K562 (cell line): ENCODE data around the gene ZNF358. TPM values are rescaled to one million over a fixed set of nuclear protein-coding genes. Genes with fewer than 3 reads are reported as not detected.

Experiments used
- ARID1B ChIP-seq: fragments of 450-650 bp; IDR thresholded peaks from 2 replicates; pipeline ENCODE4 v1.6.1; 2016; ENCODE audit warnings: antibody characterized with exemption, mild to moderate bottlenecking, inconsistent platforms
- CTBP1 ChIP-seq: fragments of 450-650 bp; IDR thresholded peaks from 2 replicates; pipeline ENCODE4 v1.6.1; 2016; ENCODE audit warnings: borderline replicate concordance
- CXXC5 ChIP-seq: fragments of 250-450 bp; sonication (Bioruptor Pico); IDR thresholded peaks from 2 replicates; pipeline ENCODE4 v1.8.0; 2022; ENCODE audit warnings: inconsistent platforms, mild to moderate bottlenecking, moderate library complexity
- EGR1 ChIP-seq: fragments of 450-650 bp; conservative IDR thresholded peaks from 2 replicates; pipeline ENCODE4 v1.6.1; 2017; ENCODE audit warnings: mild to moderate bottlenecking
- GATAD2A ChIP-seq: fragments of 450-650 bp; IDR thresholded peaks from 2 replicates; pipeline ENCODE4 v1.6.1; 2017
- HDGF ChIP-seq: fragments of 450-650 bp; IDR thresholded peaks from 2 replicates; pipeline ENCODE4 v1.6.1; 2016
- RBM25 ChIP-seq: fragments of 200-400 bp; formaldehyde crosslinking; IDR thresholded peaks from 2 replicates; pipeline ENCODE4 v1.6.1; 2018; ENCODE audit warnings: low read length, low read depth, moderate library complexity; ENCODE audit not compliant: severe bottlenecking
- SNAPC5 ChIP-seq: fragments of 250-450 bp; sonication (Bioruptor Pico); IDR thresholded peaks from 2 replicates; pipeline ENCODE4 v1.8.0; 2021; ENCODE audit warnings: moderate library complexity, mild to moderate bottlenecking, inconsistent platforms
- SRSF7 ChIP-seq: fragments of 200-400 bp; formaldehyde crosslinking; optimal IDR thresholded peaks from 2 replicates; pipeline ENCODE3; 2017; ENCODE audit warnings: mild to moderate bottlenecking, low read depth, low read length
- TCFL5 ChIP-seq: fragments of 250-450 bp; sonication (Bioruptor Pico); conservative IDR thresholded peaks from 2 replicates; pipeline ENCODE4 v1.6.1; 2021; ENCODE audit warnings: mild to moderate bottlenecking, moderate library complexity, matching md5 sums
- TFAM ChIP-seq: fragments of 250-450 bp; sonication (Bioruptor Pico); conservative IDR thresholded peaks from 2 replicates; pipeline ENCODE4 v1.5.0; 2021; ENCODE audit warnings: mild to moderate bottlenecking, moderate library complexity
- YY1 ChIP-seq, 3 experiments: IDR thresholded peaks; 2 replicates each; pipeline ENCODE4 v1.6.1; 2011; ENCODE audit warnings: low read length in 2 of 3, mild to moderate bottlenecking in 2 of 3, moderate library complexity in 2 of 3, borderline replicate concordance in 1 of 3, control low read depth in 1 of 3, low read depth in 1 of 3; ENCODE audit not compliant: insufficient read depth in 3 of 3, insufficient replicate concordance in 2 of 3, control insufficient read depth in 1 of 3, insufficient read length in 1 of 3; ENCODE audit errors: extremely low read depth in 1 of 3
- ZBTB11 ChIP-seq, 3 experiments: fragments of 200-800 bp in 1 of 3; fragments of 250-450 bp in 1 of 3; fragments of 450-650 bp in 1 of 3; sonication (Bioruptor Pico) in 1 of 3; sonication (Bioruptor generic) in 1 of 3; formaldehyde crosslinking in 1 of 3; IDR thresholded peaks; 2 replicates each; pipeline versions ENCODE4 v1.6.1 to v1.8.0; 2016 to 2022; ENCODE audit warnings: mild to moderate bottlenecking in 2 of 3, missing genetic modification characterization in 2 of 3, missing compliant biosample characterization in 1 of 3, moderate library complexity in 1 of 3
- ZKSCAN1 ChIP-seq: fragments of 150-350 bp; IDR thresholded peaks from 2 replicates; pipeline ENCODE4 v1.6.1; 2016; ENCODE audit warnings: low read depth, low read length
- ZNF121 ChIP-seq: sonication (generic); formaldehyde crosslinking; conservative IDR thresholded peaks from 2 replicates; pipeline ENCODE4 v1.8.0; 2022; ENCODE audit warnings: missing genetic modification reagents
- ZNF263 ChIP-seq: sonication (generic); formaldehyde crosslinking; IDR thresholded peaks from 2 replicates; pipeline ENCODE4 v1.8.0; 2022; ENCODE audit warnings: mild to moderate bottlenecking, missing genetic modification reagents, borderline replicate concordance
- ZNF274 ChIP-seq: IDR thresholded peaks from 2 replicates; pipeline ENCODE4 v1.6.1; 2011; ENCODE audit warnings: low read depth, mild to moderate bottlenecking, low read length, moderate library complexity, borderline replicate concordance
- ZNF282 ChIP-seq: sonication (generic); formaldehyde crosslinking; IDR thresholded peaks from 2 replicates; pipeline ENCODE4 v1.8.1; 2023; ENCODE audit warnings: missing genetic modification reagents
- ZNF639 ChIP-seq, 2 experiments: fragments of 200-800 bp in 1 of 2; sonication (Bioruptor generic) in 1 of 2; sonication (generic) in 1 of 2; formaldehyde crosslinking in 1 of 2; IDR thresholded peaks in 1 of 2; conservative IDR thresholded peaks in 1 of 2; 2 replicates each; pipeline versions ENCODE4 v1.5.0 to v1.6.1; 2016 to 2020; ENCODE audit warnings: missing compliant biosample characterization in 1 of 2, missing genetic modification characterization in 1 of 2, missing genetic modification reagents in 1 of 2
- ZNF764 ChIP-seq: fragments of 250-450 bp; sonication (Bioruptor Pico); IDR thresholded peaks from 2 replicates; pipeline ENCODE4 v1.4.0; 2020; ENCODE audit warnings: low read depth, mild to moderate bottlenecking, moderate library complexity
- polyA plus RNA-seq, 8 experiments: library from polyadenylated mRNA; depleted of rRNA in 4 of 8; stranded (reverse) in 5 of 8; unstranded in 3 of 8; fragments of >200 nt; fragmentation: Nextera tagmentation in 2 of 8; fragmentation: Illumina TruSeq in 1 of 8; extraction: Ambion mirVana in 2 of 8; extraction: Trizol in 1 of 8; gene quantifications; 2 replicates each; pipeline versions ENCODE4 v1.2.1 to v1.2.3, GENCODE V29; 2011 to 2014; ENCODE audit warnings: inconsistent platforms in 1 of 8, missing spikeins in 1 of 8
- total RNA-seq, 7 experiments: library from RNA; depleted of rRNA in 6 of 7; stranded (reverse); fragments of >200 nt in 6 of 7; fragmentation: Illumina TruSeq in 2 of 7; extraction: Trizol in 2 of 7; gene quantifications; 2 replicates each; pipeline versions ENCODE4 v1.2.1 to v1.2.3, GENCODE V29; 2011 to 2021; ENCODE audit warnings: low replicate concordance in 1 of 7
- TF ChIP-seq, protein P1 (sequence below): fragments of 250-450 bp; sonication (Bioruptor Pico); IDR thresholded peaks from 2 replicates; pipeline ENCODE4 v1.4.0; 2020; ENCODE audit warnings: borderline replicate concordance

The ZNF358 gene
- total and polyA plus RNA-seq, 9 of the 15 experiments (the other 6 are each of a cell fraction or from before 2014, with no cell fraction given) = 0.04 to 17.2 (median 4.9) TPM

GRCh38 chr19:7500811-7501450, 15.0 kb upstream of the ZNF358 start (continued):
- TF ChIP-seq GATAD2A = 0 out of 2 replicates have a peak, but pooled peaks have one; percentile 51
- TF ChIP-seq, protein P1, sequence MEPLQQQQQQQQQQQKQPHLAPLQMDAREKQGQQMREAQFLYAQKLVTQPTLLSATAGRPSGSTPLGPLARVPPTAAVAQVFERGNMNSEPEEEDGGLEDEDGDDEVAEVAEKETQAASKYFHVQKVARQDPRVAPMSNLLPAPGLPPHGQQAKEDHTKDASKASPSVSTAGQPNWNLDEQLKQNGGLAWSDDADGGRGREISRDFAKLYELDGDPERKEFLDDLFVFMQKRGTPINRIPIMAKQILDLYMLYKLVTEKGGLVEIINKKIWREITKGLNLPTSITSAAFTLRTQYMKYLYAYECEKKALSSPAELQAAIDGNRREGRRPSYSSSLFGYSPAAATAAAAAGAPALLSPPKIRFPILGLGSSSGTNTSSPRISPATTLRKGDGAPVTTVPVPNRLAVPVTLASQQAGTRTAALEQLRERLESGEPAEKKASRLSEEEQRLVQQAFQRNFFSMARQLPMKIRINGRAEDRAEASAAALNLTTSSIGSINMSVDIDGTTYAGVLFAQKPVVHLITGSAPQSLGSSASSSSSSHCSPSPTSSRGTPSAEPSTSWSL (CRISPR knock-in tag) = no peak
- no peak for TF ChIP-seq TCFL5 (CRISPR knock-in tag)
- TF ChIP-seq SNAPC5 = no peak
- TF ChIP-seq TFAM (CRISPR knock-in tag) = no peak
- TF ChIP-seq RBM25 = peak; percentile 15
- TF ChIP-seq ZBTB11 (CRISPR knock-in tag; IDR thresholded peaks at IDR 0.05) = peak in 1 of 3 experiments; percentile 46; a peak in 1 of 6 replicates
- no peak for TF ChIP-seq ARID1B
- peak; percentile 42 for TF ChIP-seq EGR1
- no peak for TF ChIP-seq ZNF639 (CRISPR knock-in tag; conservative IDR thresholded peaks at IDR 0.05 in 1 of 2, IDR thresholded peaks at IDR 0.05 in 1 of 2)
- no peak for TF ChIP-seq HDGF
- TF ChIP-seq SRSF7 = no peak
- 0 out of 2 replicates have a peak, but pooled peaks have one; percentile 15 for TF ChIP-seq ZNF121 (CRISPR knock-in tag)
- TF ChIP-seq CTBP1 = peak; percentile 93
- TF ChIP-seq ZKSCAN1 = no peak
- TF ChIP-seq YY1 (IDR thresholded peaks at IDR 0.05; ENCODE audit: borderline replicate concordance in 1 of 3, control insufficient read depth in 1 of 3, extremely low read depth in 1 of 3, insufficient read depth in 3 of 3, insufficient read length in 1 of 3, insufficient replicate concordance in 2 of 3, low read depth in 1 of 3, low read length in 2 of 3) = peak in 1 of 3 experiments; percentile 28
- peak; percentile 81 for TF ChIP-seq CXXC5 (CRISPR knock-in tag)
- peak; percentile 71; the same call in 1 of the 2 replicates for TF ChIP-seq ZNF764 (CRISPR knock-in tag)
- no peak for TF ChIP-seq ZNF274
- TF ChIP-seq ZNF282 (CRISPR knock-in tag) = no peak
- peak; percentile 61; the same call in 1 of the 2 replicates for TF ChIP-seq ZNF263 (CRISPR knock-in tag)
